Left hindlimb (tissue), 1 donor: ENCODE data around the gene ATOX1.
"Not testable (repeated sequence)": the region's sequence is repeated elsewhere in the genome, so short reads cannot be mapped to it uniquely, and the experiment has no call there.

Experiments
- DNase-seq: peaks from one replicate; pipeline ENCODE4 v3.0.0-alpha.2; 2018

ATOX1 gene

DNA sequence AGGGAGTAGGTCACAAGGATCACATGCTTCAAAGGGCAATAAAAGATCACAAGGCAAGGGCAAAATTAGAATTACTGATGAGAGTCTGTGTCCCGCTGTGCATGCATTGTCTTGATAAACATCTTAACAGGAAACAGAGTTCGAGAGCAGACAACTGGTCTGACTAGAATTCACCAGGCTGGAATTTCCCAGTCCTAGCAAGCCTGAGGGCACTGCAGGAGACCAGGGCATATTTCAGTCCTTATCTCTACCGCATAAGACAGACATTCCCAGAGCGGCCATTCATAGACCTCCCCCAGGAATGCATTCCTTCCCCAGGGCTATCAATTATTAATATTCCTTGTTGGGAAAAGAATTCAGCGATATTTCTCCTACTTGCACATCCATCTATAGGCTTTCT, 28.8 kb downstream of the ATOX1 start:
- DNase-seq: not testable (repeated sequence)

DNA sequence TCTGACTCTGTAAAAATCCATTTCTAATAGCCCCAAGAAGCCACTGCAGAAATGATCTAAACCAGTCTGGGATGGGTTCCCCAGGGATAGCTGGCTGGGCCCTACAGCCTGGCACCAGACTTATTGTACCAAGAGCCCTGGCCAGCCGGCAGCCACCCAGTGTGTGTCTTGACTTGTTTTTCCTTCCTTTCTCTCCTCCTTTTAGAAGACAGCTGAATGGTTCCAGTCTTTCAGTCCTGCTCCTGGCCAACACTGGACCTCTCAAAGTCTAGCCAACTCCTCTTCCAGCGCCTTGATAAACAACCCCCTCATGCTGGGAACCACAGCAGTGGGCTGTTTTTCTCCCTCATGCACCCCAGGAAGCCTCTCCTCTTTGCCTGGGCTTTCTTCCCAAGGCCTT, 34.1 kb downstream of the ATOX1 start:
- no peak for DNase-seq

DNA sequence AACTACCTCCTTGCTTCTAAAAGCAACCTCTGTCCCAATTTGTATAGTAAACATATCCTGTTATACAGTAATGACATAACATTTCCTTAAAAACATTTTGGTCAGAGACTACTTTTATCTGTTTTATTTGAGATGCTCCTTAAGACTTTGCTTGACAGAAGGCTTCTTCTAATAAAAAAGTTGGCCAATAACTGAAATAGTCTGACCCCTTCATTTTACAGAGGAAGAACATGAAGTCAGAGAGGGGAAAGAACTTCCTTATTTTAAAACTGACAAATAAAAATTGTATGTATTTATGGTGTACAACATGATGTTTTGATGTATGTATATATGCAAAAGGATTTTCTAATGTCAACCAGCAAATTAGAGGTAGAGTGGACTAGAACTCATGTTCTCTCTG, 35.9 kb downstream of the ATOX1 start:
- no peak for DNase-seq

- DNase-seq: no peak
Measured at GRCh38 chr5:151721812-151722391, 36.5 kb downstream of the ATOX1 start.

DNA sequence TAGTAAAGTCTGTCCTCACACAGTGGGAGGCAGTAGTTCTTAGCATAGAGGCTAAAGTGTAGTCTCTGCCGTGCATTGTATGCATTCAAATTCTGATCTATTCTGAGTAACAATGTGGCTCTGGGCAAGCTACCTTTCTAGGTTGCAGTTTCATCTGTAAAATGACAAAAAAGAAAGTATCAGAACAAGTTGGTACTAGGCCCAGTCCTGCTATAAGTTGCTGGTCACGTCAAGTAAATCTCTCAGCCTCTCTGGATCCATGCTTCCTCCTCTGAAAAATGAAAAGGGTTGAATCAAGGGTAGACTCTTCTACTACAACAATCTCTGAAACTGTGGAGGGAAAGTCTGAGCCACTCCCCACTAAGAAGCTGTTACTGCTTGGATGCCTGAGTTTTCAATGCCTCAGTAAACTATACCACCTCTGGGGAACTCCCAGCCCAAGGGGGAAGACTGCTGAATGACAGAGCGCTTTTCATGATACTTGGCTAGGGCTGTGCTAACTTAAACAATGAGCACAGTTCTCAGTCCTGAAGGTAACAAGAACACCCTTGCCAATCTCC, 37.3 kb downstream of the ATOX1 start:
- no peak for DNase-seq

DNA sequence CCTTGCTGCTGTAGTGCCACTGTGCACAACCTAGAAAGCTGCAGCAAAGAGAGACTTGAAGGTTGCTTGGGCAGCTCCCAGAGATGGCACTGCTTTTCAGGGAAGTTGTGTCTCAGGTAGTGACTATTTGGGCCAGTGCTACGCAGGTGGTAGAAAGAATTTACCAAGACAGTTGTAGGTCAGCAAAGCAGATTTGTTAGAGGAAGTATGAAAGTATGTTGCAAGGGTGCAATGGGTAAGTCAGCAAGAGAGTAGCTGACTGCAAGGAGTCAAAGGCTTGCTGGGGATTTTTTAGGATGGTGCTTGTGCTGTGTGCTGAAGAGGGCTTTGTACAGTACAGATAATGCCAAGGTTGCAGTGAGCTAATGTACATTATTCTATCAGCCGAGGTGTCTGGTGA, 38.2 kb downstream of the ATOX1 start:
- no peak for DNase-seq

DNA sequence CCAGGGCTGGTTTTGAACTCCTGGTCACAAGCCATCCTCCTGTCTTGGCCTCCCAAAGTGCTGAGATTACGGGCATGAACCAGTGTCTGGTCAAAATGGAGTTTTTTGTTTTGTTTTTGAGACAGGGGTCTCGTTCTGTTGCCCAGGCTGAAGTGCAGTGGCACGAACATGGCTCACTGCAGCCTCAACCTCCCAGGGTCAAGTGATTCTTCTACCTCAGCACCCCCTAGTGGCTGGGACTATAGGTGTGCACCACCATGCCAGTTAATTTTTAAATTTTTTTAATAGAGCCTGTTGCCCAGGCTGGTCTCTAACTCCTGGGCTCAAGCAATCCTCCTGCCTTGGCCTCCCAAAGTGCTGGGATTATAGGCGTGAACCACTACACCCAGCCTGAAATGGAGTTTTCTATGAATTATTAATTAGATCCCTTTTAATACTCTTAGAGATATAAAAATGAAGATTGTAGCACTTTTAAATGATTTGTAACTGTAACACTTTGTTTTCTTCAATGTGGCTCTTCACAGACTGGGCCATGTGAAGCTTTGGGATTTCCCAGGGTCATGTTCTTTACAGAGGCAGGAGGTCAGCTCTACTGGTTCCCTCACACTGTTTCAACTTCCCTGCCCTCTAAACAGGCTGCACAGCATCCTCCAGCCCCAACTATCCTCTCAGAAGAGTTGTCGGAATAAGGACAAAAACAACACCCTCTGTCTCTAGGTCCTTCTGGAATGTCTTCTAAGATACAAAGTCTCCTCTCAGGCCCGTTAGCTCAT, 39.0 kb downstream of the ATOX1 start:
- DNase-seq: no peak

- peak; percentile 55 for DNase-seq
Measured at GRCh38 chr5:151718646-151719045, 39.8 kb downstream of the ATOX1 start.

DNA sequence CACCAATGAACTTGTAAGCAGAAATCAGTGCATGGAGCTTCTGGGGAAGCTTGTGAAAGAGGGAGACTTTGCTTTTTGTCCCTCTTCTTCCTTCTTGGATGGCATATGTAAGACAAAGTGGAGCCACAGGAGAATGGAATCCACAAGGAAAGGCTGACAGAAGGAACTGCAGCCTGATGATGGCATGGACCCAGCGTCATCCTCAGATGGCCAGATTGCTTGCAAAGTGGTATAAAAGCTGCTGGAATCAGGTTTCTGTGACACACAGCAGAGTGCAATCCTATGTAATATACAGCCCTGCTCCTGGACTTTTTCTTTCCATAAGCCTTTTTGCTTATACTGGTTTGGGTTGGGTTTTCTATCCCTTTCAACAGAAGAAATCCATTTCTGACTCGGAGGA, 40.3 kb downstream of the ATOX1 start:
- DNase-seq: no peak

- DNase-seq: no peak
Measured at GRCh38 chr5:151717416-151717815, 41.0 kb downstream of the ATOX1 start.

- no peak for DNase-seq
Measured at GRCh38 chr5:151709109-151709735, 49.2 kb downstream of the ATOX1 start.

DNA sequence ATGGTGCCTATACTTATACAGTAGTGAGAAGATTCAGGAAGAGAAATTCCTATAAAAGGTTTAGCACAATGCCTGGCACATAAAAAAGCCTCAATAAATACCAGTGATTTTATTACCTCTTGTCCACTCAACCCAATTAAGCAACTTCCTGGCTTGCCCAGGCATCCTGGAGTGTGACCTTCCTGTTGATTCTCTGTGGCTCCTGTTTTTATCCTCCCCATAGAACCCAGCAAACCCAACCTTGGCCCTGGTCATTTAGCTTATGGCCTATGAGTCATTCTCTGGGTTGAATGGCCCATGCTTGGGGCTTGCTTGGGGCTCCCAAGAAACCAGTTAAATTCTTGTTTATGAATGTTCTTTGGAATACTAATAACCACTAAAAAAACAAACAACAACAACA, 50.3 kb downstream of the ATOX1 start:
- DNase-seq: no peak

DNA sequence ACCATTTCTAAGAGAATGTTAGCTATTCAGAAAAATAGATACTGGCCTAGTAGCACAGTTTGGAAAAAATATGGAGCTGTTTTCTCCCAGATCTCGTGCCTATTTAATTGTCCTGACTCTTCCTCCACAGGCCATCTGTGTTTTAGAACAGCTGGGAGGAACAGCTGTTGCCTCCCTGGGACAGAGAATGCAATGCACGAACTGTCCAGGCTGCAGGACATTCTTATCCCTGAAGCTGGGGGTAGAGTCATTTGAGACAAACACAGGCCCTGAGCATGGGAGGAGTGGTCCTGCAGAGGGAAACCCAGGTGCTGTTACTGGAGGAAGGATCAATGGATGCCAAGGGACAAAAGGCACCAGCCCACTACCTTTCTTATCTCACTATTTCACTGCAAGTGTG, 50.9 kb downstream of the ATOX1 start:
- no peak for DNase-seq

DNA sequence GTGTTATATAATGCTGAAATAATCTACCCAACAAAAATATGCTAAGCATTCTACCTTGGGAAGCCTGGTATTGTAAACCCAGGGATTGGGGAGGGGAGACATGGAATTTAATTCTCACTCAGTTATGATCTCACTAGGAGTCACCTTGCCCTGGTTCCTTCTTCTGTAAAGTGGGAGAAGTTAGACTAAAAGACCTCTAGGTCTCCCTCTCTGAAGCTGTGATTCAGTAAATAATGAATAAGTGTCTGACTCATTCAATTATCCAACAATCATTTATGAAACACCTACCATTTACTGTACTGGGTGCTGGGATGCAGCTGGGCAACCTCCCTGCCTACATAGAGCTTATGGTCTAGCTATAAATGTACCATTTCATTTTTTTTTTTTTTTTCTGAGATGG, 51.5 kb downstream of the ATOX1 start:
- no peak for DNase-seq

DNA sequence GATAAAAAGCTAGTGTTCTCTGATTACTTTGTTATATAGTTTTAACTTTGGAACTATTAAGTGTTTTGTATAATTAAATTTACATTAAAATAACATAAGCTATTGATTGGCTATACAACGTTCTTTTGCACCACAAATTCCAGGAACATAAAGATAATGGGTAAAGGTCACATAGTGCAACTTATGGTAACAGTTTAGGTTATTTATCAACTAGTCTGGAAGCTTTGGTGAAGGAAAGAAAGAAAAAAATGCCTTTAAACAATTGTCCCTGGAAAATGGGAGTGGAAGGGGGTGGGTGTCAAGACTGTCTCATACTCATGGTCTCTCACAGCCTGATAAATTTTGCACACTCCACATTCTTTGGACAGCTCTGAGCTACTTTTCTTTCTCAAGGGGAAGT, 54.7 kb downstream of the ATOX1 start:
- DNase-seq: no peak

DNA sequence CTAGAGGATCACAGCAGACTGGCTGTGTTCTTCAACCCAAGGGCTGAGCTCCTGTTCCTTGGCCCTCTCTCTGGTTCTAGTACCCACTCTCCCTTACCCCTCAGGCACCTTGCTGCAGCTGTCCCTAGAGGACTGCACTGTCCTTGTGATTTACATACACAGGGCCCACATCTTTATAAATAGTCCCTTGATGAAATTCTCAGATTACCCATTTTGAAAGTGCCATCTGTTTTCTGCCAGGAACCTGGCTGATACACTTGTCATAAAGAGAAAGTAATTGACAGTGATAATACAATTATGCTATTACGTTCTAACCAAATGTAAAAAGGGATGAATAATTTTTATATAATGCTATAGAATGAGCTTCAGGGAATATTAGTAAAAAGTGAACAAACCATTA, 55.2 kb downstream of the ATOX1 start:
- no peak for DNase-seq

- no peak for DNase-seq
Measured at GRCh38 chr5:151700820-151701219, 57.6 kb downstream of the ATOX1 start.

DNA sequence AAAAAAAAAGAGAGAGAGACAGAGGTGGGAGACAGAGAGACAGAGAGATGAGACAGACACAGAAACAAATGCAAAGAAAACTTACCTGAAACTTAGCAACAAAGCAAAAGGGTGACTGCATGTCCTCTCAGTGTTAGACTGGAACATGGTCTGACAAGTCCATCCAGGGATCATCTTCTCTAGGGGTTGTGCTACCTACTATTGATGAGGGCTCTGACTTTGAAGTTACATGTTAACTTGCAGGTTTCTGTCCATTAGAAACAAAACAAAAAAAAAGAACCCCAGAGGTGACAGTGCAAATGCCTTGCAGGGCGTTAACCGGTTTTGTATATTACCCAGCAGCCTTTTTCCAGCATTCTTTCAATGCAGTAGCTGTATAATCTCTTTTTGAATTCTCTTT, 58.1 kb downstream of the ATOX1 start:
- DNase-seq: no peak

DNA sequence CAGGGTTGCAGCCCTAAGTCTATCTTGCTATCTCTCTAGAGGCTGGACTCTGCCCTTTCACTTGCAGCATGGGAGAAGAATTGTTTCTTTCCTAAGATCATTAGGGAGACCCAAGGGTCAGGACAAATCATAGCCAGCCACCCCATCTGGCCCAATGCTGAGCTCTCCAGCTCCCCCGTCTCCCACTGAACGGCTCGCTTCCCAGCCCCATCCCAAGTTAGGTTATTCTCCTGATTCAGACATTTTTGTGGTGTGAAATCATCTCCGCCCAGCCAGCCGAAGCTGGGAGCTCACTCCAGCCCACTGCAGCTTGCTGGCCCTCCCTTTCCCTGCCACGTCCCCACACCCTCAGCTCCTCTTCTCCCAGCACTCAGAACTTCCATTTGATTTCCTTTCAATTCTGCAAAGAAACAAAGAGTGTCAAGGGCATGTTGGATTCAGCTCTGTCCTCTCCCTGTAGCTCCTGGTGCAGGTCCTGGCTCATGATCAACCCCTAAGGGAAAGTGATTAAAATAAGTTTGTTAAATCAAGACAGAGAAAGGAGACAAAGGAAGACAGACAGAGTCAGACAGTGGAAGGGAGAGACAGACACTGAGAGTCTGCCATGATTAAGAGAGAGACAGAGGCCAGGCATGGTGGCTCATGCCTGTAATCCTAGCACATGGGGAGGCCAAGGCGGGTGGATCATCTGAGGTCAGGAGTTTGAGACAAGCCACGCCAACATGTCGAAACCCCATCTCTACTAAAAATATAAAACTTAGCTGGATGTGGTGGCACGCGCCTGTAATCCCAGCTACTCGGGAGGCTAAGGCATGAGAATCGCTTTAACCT, 59.1 kb downstream of the ATOX1 start:
- DNase-seq: peak; percentile 95

DNA sequence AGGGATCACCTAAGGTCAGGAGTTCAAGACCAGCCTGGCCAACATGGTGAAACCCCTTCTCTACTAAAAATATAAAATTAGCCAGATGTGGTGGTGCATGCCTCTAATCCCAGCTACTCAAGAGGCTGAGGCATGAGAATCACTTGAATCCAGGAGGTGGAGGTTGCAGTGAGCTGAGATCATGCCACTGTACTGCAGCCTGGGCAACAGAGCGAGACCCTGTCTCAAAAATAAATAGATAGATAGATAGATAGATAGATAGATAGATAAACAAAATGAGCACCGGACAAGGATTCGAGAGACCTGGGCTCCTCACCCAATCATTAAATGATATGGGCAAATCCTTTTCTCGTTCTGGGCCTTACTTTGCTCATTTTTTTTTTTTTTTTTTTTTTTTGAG, 60.4 kb downstream of the ATOX1 start:
- not testable (repeated sequence) for DNase-seq

GRCh38 chr5:151697452-151697851, 61.0 kb downstream of the ATOX1 start:
- no peak for DNase-seq

DNA sequence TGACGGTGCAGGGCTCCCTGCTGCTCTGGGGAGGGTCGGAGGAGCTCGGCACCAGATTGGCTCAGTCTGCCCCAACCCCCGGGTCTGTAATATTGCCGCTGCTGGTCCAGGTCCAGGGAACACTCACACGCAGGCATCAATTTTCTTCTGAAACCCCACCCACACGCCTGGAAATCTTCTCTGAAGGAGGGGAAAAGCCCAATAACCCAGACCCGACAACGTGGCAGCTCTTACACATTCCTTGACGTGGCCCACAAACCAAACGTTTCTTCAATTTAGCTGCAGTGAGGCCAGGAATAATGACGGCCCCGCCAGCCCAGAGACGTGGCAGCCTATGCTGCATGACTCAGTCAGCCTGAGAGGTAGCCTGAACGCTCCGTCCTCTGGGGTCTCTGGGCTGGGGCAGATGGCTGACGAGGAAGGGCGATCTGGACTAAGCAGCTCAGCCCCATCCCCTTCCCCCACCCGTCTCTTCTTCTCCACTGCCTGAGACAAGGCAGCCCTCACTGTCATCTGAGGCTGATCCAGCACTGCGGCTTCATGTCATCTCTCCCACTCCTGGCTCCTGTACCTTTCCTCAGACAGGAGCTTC, 61.9 kb downstream of the ATOX1 start:
- DNase-seq: peak; percentile 97

GRCh38 chr5:151695464-151695863, 63.0 kb downstream of the ATOX1 start:
- DNase-seq: no peak
